Endothelial cell of umbilical vein (primary cell): ENCODE data around the gene DDX11. TPM values are rescaled to one million over a fixed set of nuclear protein-coding genes. Genes with fewer than 3 reads are reported as not detected.
"Not testable (repeated sequence)": the region's sequence is repeated elsewhere in the genome, so short reads cannot be mapped to it uniquely, and the experiment has no call there.

ENCODE experiments used
- BruUV-seq: library from RNA; stranded (reverse); fragments of 400-500 nt; replicated peaks from 2 replicates; lab custom pipeline; 2021; lab: Mats Ljungman, UMichigan
- CTCF ChIA-PET: fragments of 300-600, 350-600 bp; sonication (Branson Sonifier 250); formaldehyde crosslinking; loops from one replicate; lab custom pipeline; 2021; ENCODE audit warnings: antibody characterized with exemption, inconsistent platforms; lab: Charles Lee
- POLR2A ChIA-PET: fragments of 300-600, 350-600 bp; sonication (Branson Sonifier 250); formaldehyde crosslinking; loops from one replicate; lab custom pipeline; 2021; ENCODE audit warnings: antibody characterized with exemption, inconsistent platforms; lab: Charles Lee
- DNase-seq: peaks from one replicate; pipeline ENCODE4 v3.0.0-alpha.2; 2011; ENCODE audit warnings: low read depth, low spot score
- FAIRE-seq: peaks from 2 replicates; lab custom pipeline; 2011; peaks lifted over from hg19 to GRCh38; lab: Jason Lieb, UNC
- H2AFZ ChIP-seq: 2 replicates; pipeline ENCODE4 v1.6.0; 2012; ENCODE audit warnings: low read depth, low read length, control low read depth, inconsistent platforms
- H3K27ac ChIP-seq: 2 replicates; pipeline ENCODE4 v1.5.1; 2011; ENCODE audit warnings: low read depth, mild to moderate bottlenecking, control low read depth, low read length, moderate library complexity; ENCODE audit not compliant: insufficient read depth
- H3K27me3 ChIP-seq, 2 experiments: 2 replicates each; pipeline versions ENCODE4 v1.6.0 to v1.6.1; 2011; ENCODE audit warnings: low read length in 2 of 2, mixed read lengths in 1 of 2; ENCODE audit not compliant: control insufficient read depth in 2 of 2, insufficient read depth in 2 of 2
- H3K36me3 ChIP-seq, 2 experiments: 2 replicates in 1 of 2; 3 replicates in 1 of 2; pipeline ENCODE4 v1.5.1; 2011; ENCODE audit warnings: low read length in 2 of 2, mild to moderate bottlenecking in 1 of 2, moderate library complexity in 1 of 2; ENCODE audit not compliant: control insufficient read depth in 2 of 2, insufficient read depth in 2 of 2; ENCODE audit errors: extremely low read depth in 1 of 2
- H3K4me1 ChIP-seq: 3 replicates; pipeline ENCODE4 v1.5.1; 2011; ENCODE audit warnings: mild to moderate bottlenecking, low read length; ENCODE audit not compliant: control insufficient read depth, insufficient read depth; ENCODE audit errors: extremely low read depth
- H3K4me2 ChIP-seq: 2 replicates; pipeline ENCODE4 v1.6.1; 2011; ENCODE audit warnings: low read length, control low read depth, mixed read lengths; ENCODE audit not compliant: insufficient read depth
- H3K4me3 ChIP-seq, 3 experiments: fragments of 200-600 bp in 1 of 3; sonication (generic), shearing (Covaris generic) in 1 of 3; replicated peaks in 1 of 3; 2 replicates each; pipeline ENCODE4 v1.5.1; 2011 to 2016; ENCODE audit warnings: control low read depth in 3 of 3, low read length in 3 of 3, mild to moderate bottlenecking in 2 of 3, inconsistent platforms in 1 of 3, low read depth in 1 of 3, moderate library complexity in 1 of 3; ENCODE audit not compliant: insufficient read depth in 1 of 3
- H3K79me2 ChIP-seq: 2 replicates; pipeline ENCODE4 v1.6.0; 2012; ENCODE audit warnings: low read length, inconsistent platforms; ENCODE audit not compliant: control insufficient read depth, insufficient read depth
- H3K9ac ChIP-seq: replicated peaks from 2 replicates; pipeline ENCODE3; 2011; ENCODE audit warnings: low read length, control low read depth; ENCODE audit not compliant: insufficient read depth; ENCODE audit errors: extremely low read depth
- H3K9me1 ChIP-seq: replicated peaks from 3 replicates; pipeline ENCODE4 v1.6.0; 2011; ENCODE audit warnings: mild to moderate bottlenecking, low read length; ENCODE audit not compliant: control insufficient read depth, insufficient read depth; ENCODE audit errors: extremely low read depth
- H3K9me3 ChIP-seq: replicated peaks from 2 replicates; pipeline ENCODE4 v1.5.1; 2012; ENCODE audit warnings: low read length, inconsistent platforms; ENCODE audit not compliant: control insufficient read depth, insufficient read depth
- H4K20me1 ChIP-seq: replicated peaks from 2 replicates; pipeline ENCODE3; 2011; ENCODE audit warnings: mild to moderate bottlenecking, low read length; ENCODE audit not compliant: control insufficient read depth, insufficient read depth; ENCODE audit errors: extremely low read depth
- dilution Hi-C: fragments of 300-500 bp; cut with MboI; formaldehyde crosslinking; loops from one replicate; pipeline ENCODE4 v1.15.0; 2019; ENCODE audit warnings: low sequenced_read_pairs; ENCODE audit not compliant: extremely low pct_ligation_motif_present
- intact Hi-C: fragments of 100-400 bp; cut with micrococcal nuclease; formaldehyde crosslinking; loops from one replicate; pipeline ENCODE4 v1.10.0; 2022
- polyA plus RNA-seq, 4 experiments: library from polyadenylated mRNA; depleted of rRNA in 3 of 4; stranded (reverse) in 3 of 4; unstranded in 1 of 4; fragments of >200 nt; gene quantifications; 2 replicates each; pipeline versions ENCODE4 v1.2.1 to v1.2.3, GENCODE V29; 2011 to 2012; ENCODE audit warnings: missing spikeins in 1 of 4
- total RNA-seq: library from RNA; stranded (reverse); gene quantifications from 2 replicates; pipeline ENCODE4 v1.2.3, GENCODE V29; 2021

Gene DDX11
- total and polyA plus RNA-seq, 2 donors (not counting 3 experiments of a cell fraction or from before 2014, with no cell fraction given), result 20.8 to 71.4 TPM

DNA sequence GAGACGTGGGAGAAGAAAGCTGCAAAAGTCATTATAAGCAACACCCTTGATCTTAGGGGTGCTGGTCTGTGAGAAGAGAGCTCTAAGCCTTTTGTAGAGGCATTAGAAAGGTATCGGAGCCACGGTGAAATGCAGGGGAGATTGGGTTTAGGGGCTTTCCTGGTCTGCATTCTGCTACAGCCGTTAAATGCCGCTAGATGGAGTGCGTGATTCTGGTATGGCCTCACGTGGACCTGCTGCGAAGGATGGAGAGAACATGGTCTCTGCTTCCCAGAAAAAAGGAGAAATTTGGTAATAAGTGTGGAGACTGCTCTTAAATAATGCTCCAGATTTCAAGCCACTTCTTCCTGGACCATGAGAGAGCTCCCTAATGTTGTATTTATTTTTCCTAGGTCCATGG, 4.3 kb downstream of the DDX11 start:
- H3K4me2 ChIP-seq, BruUV-seq, FAIRE-seq, dilution Hi-C loops, H3K4me3 ChIP-seq, H3K9ac ChIP-seq, DNase-seq, H2AFZ ChIP-seq, H4K20me1 ChIP-seq, H3K9me1 ChIP-seq, H3K36me3 ChIP-seq, H3K27me3 ChIP-seq, H3K9me3 ChIP-seq: not testable (repeated sequence)
- POLR2A ChIA-PET, result interaction anchor here (0.7 kb wide), 1 partner anchor 587 kb away, joined by 3 read pairs; no protein-coding TSS in a partner anchor
- intact Hi-C loops, result loop anchor here (10.0 kb wide), 1 partner anchor 153 kb away; the partner anchor contains the start of gene TSPAN11
- peaks cover 13% of the 10 kb centered on the region for H3K79me2 ChIP-seq
- peaks cover 15% of the 10 kb centered on the region for H3K4me1 ChIP-seq
- H3K27ac ChIP-seq, result peak overlapping the region; percentile 65
- CTCF ChIA-PET, result interaction anchor here (1.4 kb wide), 3 partner anchors 82 to 194 kb away, joined by 4 to 7 read pairs (median 4); no protein-coding TSS in a partner anchor

DNA sequence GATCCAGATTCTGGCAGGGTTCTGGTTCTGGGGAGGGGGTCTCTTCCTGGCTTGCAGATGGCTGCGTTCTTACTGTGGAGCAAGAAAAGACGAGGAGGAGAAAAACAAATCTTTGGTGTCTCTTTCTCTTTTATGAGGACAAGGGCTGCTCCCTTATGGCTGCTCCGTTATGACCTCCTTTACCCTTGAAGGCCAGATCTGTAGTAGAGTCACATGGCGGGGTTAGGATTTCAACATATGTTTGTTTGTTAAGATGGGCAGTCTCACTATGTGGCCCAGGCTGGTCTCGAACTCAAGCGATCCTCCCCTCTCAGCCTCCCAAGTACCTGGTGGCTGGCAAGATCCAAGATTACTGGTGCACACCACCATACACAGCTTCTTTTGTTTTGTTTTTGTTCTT, 5.8 kb downstream of the DDX11 start:
- H3K27ac ChIP-seq, H3K27me3 ChIP-seq, H3K9me3 ChIP-seq, H3K4me3 ChIP-seq, FAIRE-seq, H3K9ac ChIP-seq, BruUV-seq, dilution Hi-C loops, H4K20me1 ChIP-seq, H3K4me2 ChIP-seq, H3K9me1 ChIP-seq, DNase-seq, H3K36me3 ChIP-seq, H2AFZ ChIP-seq, POLR2A ChIA-PET: not testable (repeated sequence)
- intact Hi-C loops, result loop anchor here (10.0 kb wide), 1 partner anchor 155 kb away; the partner anchor contains the start of gene TSPAN11
- Histone ChIP-seq H3K4me1 (peaks cover 15% of the 10 kb centered on the region), H3K79me2 (peaks cover 13% of the 10 kb centered on the region)
- CTCF ChIA-PET, result interaction anchor here (1.4 kb wide), 3 partner anchors 83 to 192 kb away, joined by 4 to 7 read pairs (median 4); no protein-coding TSS in a partner anchor

DNA sequence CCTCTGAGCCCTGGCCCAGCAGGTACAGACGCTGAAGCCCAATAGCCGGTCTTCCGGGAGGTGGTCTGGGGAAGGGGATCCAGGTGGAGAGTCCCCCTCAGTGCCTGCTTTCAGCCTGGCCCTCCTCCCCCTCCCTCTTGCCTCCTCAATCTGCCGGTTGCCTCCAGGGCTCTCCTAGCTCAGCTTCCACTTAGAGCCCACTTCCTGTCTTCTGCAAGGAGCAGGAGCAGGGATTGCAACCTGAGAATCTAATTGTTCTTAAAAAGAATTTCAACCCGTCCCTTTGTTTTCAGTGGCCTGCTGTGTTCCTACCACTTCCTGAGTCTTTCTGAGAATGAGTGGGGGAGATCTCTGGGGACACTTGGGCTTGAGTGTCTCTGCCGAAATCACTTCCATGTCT, 6.6 kb downstream of the DDX11 start:
- H2AFZ ChIP-seq, H3K79me2 ChIP-seq, intact Hi-C loops, H3K4me2 ChIP-seq, H3K27ac ChIP-seq, BruUV-seq, H3K9me1 ChIP-seq, H3K36me3 ChIP-seq, H3K4me3 ChIP-seq, H3K9ac ChIP-seq, H3K9me3 ChIP-seq, POLR2A ChIA-PET, H3K27me3 ChIP-seq, FAIRE-seq, CTCF ChIA-PET, dilution Hi-C loops, DNase-seq, H4K20me1 ChIP-seq: not testable (repeated sequence)
- H3K4me1 ChIP-seq, result peaks cover 12% of the 10 kb centered on the region

DNA sequence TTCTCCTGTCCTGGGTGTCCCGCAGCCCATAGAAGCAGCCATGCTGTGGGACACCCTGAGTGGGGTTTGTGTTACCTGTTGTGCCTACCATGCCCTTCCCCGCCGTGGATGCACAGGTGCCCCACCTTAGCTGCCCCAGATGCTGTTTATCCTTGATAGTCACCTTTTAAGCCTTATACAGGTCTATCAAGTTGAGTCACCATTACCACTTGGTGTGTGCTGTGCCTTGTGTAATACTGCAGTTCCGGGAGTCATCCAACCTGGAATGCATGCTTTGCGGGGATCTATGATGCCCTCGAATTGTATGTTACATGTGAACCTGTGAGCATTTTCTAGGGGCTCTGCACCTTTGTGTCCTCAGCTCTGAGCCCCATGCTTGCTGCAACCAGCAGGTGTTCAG, 7.6 kb downstream of the DDX11 start:
- dilution Hi-C loops, DNase-seq, H4K20me1 ChIP-seq, H3K4me2 ChIP-seq, H3K9ac ChIP-seq, H3K9me3 ChIP-seq, H3K36me3 ChIP-seq, H3K79me2 ChIP-seq, H2AFZ ChIP-seq, FAIRE-seq, H3K9me1 ChIP-seq, intact Hi-C loops, CTCF ChIA-PET, H3K4me3 ChIP-seq, H3K27me3 ChIP-seq, H3K27ac ChIP-seq, BruUV-seq, POLR2A ChIA-PET: not testable (repeated sequence)
- peaks cover 12% of the 10 kb centered on the region for H3K4me1 ChIP-seq
